GM12864 (cell line): ENCODE data around the gene GART.

ENCODE experiments used
- DNase-seq: peaks from one replicate; pipeline ENCODE4 v3.0.0-alpha.2; 2011; ENCODE audit warnings: low read depth
- H3K4me3 ChIP-seq: 2 replicates; pipeline ENCODE4 v1.5.1; 2011; ENCODE audit warnings: mild to moderate bottlenecking, low read depth, low read length, control low read depth
- TF ChIP-seq, protein P1 (sequence below): IDR thresholded peaks from 2 replicates; pipeline ENCODE4 v1.5.1; 2011; ENCODE audit warnings: low read depth, mild to moderate bottlenecking, moderate library complexity, low read length, control low read depth, inconsistent platforms; ENCODE audit errors: missing control alignments

The GART gene

DNA sequence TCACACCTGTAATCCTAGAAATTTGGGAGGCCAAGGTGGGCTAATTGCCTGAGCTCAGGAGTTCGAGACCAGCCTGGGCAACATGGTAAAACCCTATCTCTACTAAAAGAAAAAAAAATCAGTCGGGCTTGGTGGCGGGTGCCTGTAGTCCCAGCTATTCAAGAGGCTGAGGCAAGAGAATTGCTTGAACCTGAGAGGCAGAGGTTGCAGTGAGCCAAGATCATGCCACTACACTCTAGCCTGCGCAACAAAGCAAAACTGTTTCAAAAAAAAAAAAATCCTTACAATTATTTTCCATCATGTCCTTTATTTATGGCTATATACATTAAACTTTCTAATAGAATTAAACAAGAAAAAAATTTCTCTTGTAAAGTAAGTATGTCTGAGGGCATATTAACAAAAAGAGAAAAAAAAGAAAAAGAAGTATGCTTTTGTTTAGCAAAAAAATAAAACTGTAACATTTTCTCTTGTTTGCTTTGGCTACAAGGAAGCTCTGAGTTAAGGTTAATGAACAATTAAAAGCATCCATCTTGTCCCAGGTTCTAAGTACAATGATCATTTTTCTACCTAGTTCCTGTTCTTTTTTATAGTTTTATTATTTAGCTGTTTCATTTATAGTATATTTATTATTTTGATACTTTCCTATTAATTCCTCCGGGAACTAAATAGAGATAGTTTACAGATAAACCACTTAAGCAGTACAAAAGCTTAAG is 80.2 kb downstream of the GART start:
- no peak overlapping the region for H3K4me3 ChIP-seq
- TF ChIP-seq, protein P1, sequence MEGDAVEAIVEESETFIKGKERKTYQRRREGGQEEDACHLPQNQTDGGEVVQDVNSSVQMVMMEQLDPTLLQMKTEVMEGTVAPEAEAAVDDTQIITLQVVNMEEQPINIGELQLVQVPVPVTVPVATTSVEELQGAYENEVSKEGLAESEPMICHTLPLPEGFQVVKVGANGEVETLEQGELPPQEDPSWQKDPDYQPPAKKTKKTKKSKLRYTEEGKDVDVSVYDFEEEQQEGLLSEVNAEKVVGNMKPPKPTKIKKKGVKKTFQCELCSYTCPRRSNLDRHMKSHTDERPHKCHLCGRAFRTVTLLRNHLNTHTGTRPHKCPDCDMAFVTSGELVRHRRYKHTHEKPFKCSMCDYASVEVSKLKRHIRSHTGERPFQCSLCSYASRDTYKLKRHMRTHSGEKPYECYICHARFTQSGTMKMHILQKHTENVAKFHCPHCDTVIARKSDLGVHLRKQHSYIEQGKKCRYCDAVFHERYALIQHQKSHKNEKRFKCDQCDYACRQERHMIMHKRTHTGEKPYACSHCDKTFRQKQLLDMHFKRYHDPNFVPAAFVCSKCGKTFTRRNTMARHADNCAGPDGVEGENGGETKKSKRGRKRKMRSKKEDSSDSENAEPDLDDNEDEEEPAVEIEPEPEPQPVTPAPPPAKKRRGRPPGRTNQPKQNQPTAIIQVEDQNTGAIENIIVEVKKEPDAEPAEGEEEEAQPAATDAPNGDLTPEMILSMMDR = no peak
- no peak for DNase-seq

- TF ChIP-seq, protein P1 = no peak
- DNase-seq = no peak
- no peak overlapping the region for H3K4me3 ChIP-seq
Observed at GRCh38 chr21:33458861-33459260, 83.1 kb downstream of the GART start.

DNA sequence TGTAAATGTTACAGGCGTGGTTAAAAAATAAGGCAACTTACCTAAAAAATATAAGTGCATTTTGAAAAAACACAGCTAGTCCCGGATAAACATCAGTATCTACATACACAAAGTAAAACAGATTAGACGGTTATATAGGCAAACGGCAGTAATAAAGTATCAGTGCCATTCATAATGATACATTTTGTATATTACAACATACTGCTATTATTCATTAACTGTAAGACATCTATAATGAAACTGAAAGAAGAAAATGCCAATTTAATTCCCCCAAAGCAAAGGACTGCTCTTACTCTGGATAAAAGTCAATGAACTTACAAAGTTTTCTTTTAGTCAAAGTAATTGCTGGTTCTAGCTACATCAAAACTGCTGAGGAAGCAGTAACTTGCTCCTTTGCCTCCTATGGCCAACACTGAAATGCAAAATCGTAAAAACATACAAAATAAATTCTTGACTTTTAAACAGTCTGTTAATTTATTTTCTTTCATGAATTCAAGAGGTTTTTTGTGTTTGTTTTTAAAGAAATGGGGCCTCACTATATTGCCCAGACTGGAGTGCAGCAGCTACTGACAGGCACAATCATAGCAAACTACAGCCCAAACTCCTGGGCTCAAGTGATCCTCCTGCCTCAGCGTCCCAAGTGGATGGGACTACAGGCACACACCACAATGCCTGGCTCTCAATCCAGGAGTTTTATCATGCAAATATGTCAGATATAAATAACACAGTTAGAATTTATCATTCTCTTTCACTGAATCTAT is 86.1 kb downstream of the GART start:
- TF ChIP-seq, protein P1 = no peak
- no peak for DNase-seq
- H3K4me3 ChIP-seq = no peak overlapping the region
